ENCODE measurements around the gene GIPC3. TPM values are rescaled to one million over a fixed set of nuclear protein-coding genes. Genes with fewer than 3 reads are reported as not detected.

Gene GIPC3
- total and polyA plus RNA-seq, 2 of the 8 experiments (the other 6 are each of a cell fraction or from before 2014, with no cell fraction given): 1.0 to 1.2 TPM

DNA sequence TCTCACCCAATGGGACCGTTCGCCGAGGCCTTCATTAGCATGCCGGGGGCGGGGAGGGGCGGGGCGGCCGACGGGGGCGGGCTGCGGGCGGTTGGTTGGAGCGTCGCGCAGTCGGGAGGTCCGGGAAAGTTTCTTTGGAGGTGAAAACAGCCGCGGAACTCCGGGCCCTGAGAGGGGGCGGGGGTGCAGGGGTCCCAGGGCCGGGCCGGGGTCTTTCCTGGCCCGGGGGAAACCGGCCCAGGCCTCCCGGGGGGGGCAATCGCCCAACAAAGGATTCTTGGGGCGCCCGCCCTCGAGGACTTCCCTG, 12.5 kb upstream of the GIPC3 start, which contains the start of gene HMG20B:
Gene HMG20B, plus strand, starts transcription at position 90 of the 307 bp plus-strand sequence. CDS start 366 bp downstream, outside the sequence.
- Histone ChIP-seq H3K79me1 (ENCODE audit: low read depth, low read length) (no peaks in the 10 kb centered on the region), H3K23me2 (ENCODE audit: low read depth, low read length) (peaks cover 21% of the 10 kb centered on the region; the same call in 1 of the 2 replicates), H2BK5ac (ENCODE audit: low read depth, low read length) (peak within 1 kb of the TSS; percentile 24), H4K5ac (ENCODE audit: insufficient read length, low read depth, low read length) (no peak within 1 kb of the TSS), H2BK20ac (ENCODE audit: low read length) (no peak within 1 kb of the TSS), H3K14ac (ENCODE audit: insufficient read length) (no peak within 1 kb of the TSS), H2BK15ac (ENCODE audit: low read length) (no peak within 1 kb of the TSS), H4K8ac (ENCODE audit: extremely low read depth, insufficient read depth, low read length) (no peak within 1 kb of the TSS; the same call in 1 of the 2 replicates), H3K4ac (replicated peaks; ENCODE audit: insufficient read length, low read depth, low read length) (peak within 1 kb of the TSS; percentile 69), H3K4me3 (ENCODE audit: extremely low read depth in 1 of 4, insufficient read depth in 2 of 4, low read depth in 3 of 4, low read length in 4 of 4) (peak within 1 kb of the TSS; percentile 66 to 97 (median 82)), H3K9ac (replicated peaks in 1 of 4; ENCODE audit: extremely low read depth in 1 of 4, low read depth in 3 of 4, low read length in 3 of 4) (peak within 1 kb of the TSS in 3 of 4 experiments; percentile 42 to 60 (median 56); a peak in 5 of 7 replicates), H3K27ac (ENCODE audit: low read depth, low read length) (peak within 1 kb of the TSS; percentile 51; the same call in 1 of the 2 replicates), H3K9me3 (ENCODE audit: insufficient read depth in 2 of 2, low read depth in 1 of 2, low read length in 1 of 2) (no peaks in the 10 kb centered on the region), H3K23ac (ENCODE audit: insufficient read length) (no peak within 1 kb of the TSS), H3K79me2 (ENCODE audit: control insufficient read depth in 1 of 2, insufficient read depth in 2 of 2, low read length in 2 of 2) (no peaks in the 10 kb centered on the region), H4K20me1 (replicated peaks in 1 of 2; ENCODE audit: control insufficient read depth in 1 of 2, insufficient read depth in 2 of 2, low read length in 2 of 2) (peaks cover 3 to 8% of the 10 kb centered on the region in 2 experiments), H2BK12ac (ENCODE audit: low read depth, low read length) (no peak within 1 kb of the TSS), H2AFZ (ENCODE audit: low read length) (no peak within 1 kb of the TSS), H3K4me2 (ENCODE audit: insufficient read depth in 1 of 2, low read depth in 2 of 2, low read length in 2 of 2) (peak within 1 kb of the TSS; percentile 70 to 77), H3K56ac (replicated peaks; ENCODE audit: insufficient read length, low read depth, low read length) (no peak within 1 kb of the TSS), H3K4me1 (replicated peaks in 1 of 4; ENCODE audit: control insufficient read depth in 3 of 4, insufficient read depth in 4 of 4, low read length in 3 of 4) (peaks cover 3 to 13% (median 12%) of the 10 kb centered on the region in 4 experiments; a peak in 6 of 7 replicates), H2BK120ac (replicated peaks; ENCODE audit: low read depth, low read length) (no peak within 1 kb of the TSS), H2AK5ac (ENCODE audit: low read depth, low read length) (no peak within 1 kb of the TSS), H3K36me3 (ENCODE audit: control insufficient read depth in 2 of 4, insufficient read depth in 4 of 4, low read length in 3 of 4) (no peaks in the 10 kb centered on the region), H4K91ac (replicated peaks; ENCODE audit: insufficient read length, low read length) (no peak within 1 kb of the TSS), H3K27me3 (replicated peaks in 1 of 4; ENCODE audit: control insufficient read depth in 3 of 4, extremely low read depth in 1 of 4, insufficient read depth in 3 of 4, low read length in 3 of 4) (no peaks in the 10 kb centered on the region), H3K18ac (ENCODE audit: extremely low read depth, low read length) (peak within 1 kb of the TSS; percentile 32)
- no peak for FAIRE-seq
- DNase-seq (ENCODE audit: low read depth in 1 of 2, low spot score in 2 of 2): no peak
- POLR2A ChIA-PET (ENCODE audit: partially characterized antibody): interaction anchor here (1.4 to 2.2 kb wide), 2 partner anchors 16 to 28 kb away, joined by 3 to 5 read pairs; partner anchors contain the start of gene MFSD12
- peak; percentile 22; the same call in 1 of the 2 replicates for TF ChIP-seq PHF8 (conservative IDR thresholded peaks at IDR 0.05; ENCODE audit: low read depth, low read length)
- TF ChIP-seq RAD21 (IDR thresholded peaks at IDR 0.05 in 1 of 2, conservative IDR thresholded peaks at IDR 0.05 in 1 of 2; ENCODE audit: low read depth in 2 of 2, low read length in 2 of 2): no peak
- 0 out of 2 replicates have a peak, but pooled peaks have one; percentile 1 for TF ChIP-seq TEAD4 (IDR thresholded peaks at IDR 0.05; ENCODE audit: low read depth, low read length)
- TF ChIP-seq POLR2A (IDR thresholded peaks at IDR 0.05; ENCODE audit: control extremely low read depth in 1 of 2, low read depth in 2 of 2, low read length in 2 of 2): 0 out of 3 replicates have a peak, but pooled peaks of 1 of the 2 experiments have one; percentile 17
- CTCF ChIA-PET (ENCODE audit: partially characterized antibody): no interaction called here
- WGBS, 2 experiments (ENCODE audit: extremely low coverage in 1 of 2, insufficient coverage in 1 of 2, insufficient read length in 1 of 2, insufficient replicate concordance in 2 of 2, low coverage in 1 of 2, low lambda C conversion rate in 2 of 2, missing lambda C conversion rate in 1 of 2): 3% methylated on average over 7 of the region's 30 CpGs; no CpG with 5 or more reads in 1 of the 2 experiments
